Measurements from ENCODE around the gene CHPF2.
A peak's percentile ranks its signal among the peaks of the same experiment; 100 is the strongest.

Gene CHPF2, protein sequence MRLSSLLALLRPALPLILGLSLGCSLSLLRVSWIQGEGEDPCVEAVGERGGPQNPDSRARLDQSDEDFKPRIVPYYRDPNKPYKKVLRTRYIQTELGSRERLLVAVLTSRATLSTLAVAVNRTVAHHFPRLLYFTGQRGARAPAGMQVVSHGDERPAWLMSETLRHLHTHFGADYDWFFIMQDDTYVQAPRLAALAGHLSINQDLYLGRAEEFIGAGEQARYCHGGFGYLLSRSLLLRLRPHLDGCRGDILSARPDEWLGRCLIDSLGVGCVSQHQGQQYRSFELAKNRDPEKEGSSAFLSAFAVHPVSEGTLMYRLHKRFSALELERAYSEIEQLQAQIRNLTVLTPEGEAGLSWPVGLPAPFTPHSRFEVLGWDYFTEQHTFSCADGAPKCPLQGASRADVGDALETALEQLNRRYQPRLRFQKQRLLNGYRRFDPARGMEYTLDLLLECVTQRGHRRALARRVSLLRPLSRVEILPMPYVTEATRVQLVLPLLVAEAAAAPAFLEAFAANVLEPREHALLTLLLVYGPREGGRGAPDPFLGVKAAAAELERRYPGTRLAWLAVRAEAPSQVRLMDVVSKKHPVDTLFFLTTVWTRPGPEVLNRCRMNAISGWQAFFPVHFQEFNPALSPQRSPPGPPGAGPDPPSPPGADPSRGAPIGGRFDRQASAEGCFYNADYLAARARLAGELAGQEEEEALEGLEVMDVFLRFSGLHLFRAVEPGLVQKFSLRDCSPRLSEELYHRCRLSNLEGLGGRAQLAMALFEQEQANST

DNA sequence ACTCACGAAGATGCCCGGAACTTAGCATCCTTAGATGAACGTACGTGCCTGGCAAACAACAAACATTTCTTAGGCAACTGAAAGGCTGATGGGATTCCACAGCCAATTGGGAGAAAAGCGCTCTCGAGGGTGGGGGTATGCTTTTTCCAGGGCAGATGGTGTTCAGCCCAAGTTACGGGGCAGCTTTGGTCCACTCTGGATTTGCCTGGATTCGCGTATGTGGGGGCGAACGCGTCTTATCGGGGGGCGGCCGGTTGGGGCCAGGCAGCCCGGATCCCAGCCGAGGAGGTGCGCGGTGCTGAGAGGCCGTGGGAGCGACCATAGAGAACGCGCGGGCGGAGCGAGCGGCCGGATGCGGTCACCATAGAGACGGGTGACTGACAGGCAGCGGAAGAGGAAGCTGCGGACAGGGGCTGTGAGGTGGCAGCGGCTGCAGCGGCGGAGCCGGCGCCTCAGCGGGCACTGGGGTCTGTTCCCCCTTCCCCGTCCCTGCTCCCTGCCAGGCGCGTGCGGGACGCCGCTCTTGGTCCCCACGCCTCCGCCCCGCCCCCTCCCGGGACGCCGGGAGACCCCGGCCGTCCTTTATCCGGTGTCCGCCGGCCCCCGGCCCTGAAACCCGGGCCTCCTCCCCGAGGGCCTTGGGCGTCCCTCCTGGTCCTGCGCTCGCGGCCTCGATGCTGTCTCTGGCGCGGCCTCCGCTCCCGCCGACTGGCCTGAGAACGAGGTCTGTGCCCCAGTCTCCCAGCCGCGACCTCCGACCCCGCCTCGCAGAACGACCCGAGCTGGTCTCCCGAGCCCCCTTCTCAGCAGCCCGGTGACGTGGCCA, at the start of gene CHPF2:
Gene CHPF2 (plus strand): TSS at position 393 of the 826 bp plus-strand sequence. CDS start 1,529 bp downstream, outside the sequence.
- peak; percentile 95 for DNase-seq

DNA sequence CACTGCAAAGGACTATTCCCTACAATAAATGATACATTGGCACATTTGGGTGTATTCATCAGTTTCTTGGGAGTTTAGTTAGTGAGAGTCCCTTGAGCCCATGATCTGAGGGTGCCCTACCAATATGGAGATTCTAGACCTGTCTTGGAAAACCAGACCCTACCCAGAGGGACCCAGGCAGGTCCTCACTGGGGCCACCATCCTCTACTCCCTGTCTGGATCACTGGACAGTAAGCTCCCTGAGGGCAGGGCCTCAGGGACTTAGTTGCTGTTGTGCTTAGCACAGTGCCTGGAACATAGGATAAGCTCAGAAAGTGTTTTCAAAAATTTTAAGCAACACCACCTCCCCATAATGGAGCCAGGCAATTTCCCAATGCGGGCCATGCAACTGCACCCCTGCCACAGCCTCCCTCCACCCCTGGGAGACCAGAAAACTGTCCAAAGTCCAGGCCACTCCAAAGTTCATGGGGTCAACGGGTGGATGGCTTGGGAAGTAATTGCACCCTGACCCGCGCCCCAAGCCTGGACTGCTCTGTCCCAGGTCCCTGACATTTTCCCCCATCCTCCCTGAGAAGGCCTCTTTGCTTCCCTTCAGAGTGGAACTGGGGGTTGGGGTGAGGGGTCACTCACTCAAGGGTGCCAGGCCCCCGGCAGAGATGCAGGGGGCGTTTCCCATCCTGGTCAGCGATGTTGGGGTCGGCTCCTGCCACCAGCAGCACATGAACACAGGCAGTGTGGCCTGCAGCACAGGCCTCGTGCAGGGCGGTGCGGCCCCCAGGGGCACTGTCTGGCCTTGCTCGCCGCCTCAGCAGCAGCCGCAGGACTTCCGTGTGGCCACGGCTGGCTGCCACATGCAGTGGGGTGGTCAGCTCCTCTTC, 46.3 kb upstream of the CHPF2 start:
- no peak for DNase-seq

DNA sequence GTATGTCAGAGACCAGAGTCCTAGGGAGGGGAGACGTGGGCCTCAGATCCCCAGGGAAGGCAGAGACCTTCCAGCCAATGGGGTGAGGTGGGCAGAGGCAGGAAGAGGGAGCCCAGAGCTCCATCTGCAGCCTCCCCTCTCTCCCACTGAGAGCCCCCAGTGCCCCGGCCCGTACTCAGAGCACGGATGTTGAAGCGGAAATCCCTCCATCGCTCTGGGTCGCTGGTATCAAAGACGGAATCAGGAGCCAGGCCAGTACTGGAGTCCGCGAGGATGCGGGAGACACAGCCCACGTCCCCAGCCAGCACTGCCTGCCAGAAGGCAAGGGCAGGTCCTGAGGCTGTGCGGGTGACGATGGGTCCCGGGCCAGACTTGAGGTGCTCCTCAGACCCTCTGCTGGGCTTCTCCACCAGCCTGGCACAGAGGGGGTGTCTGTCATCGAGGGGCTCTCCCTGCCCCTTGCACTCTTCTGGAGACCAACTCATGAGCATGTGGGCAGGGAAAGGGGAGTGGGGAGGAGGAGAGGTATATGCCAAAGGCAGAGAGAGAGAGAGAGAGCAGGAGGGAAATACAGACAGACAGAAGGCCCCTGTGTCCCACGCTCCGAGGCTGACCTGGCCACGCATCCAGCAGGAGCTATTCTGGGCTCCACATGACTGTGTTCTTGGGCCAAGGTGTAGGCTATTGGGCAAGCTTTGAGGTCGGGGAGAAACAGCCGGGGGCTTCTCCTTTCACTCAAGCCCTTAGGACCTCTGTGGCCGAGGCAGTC, 45.5 kb upstream of the CHPF2 start, which contains the start of gene ASB10:
Gene ASB10 (minus strand): TSS at position 611 of the 769 bp plus-strand sequence. CDS start 120 bp downstream, at position 491.
- DNase-seq, result no peak

DNA sequence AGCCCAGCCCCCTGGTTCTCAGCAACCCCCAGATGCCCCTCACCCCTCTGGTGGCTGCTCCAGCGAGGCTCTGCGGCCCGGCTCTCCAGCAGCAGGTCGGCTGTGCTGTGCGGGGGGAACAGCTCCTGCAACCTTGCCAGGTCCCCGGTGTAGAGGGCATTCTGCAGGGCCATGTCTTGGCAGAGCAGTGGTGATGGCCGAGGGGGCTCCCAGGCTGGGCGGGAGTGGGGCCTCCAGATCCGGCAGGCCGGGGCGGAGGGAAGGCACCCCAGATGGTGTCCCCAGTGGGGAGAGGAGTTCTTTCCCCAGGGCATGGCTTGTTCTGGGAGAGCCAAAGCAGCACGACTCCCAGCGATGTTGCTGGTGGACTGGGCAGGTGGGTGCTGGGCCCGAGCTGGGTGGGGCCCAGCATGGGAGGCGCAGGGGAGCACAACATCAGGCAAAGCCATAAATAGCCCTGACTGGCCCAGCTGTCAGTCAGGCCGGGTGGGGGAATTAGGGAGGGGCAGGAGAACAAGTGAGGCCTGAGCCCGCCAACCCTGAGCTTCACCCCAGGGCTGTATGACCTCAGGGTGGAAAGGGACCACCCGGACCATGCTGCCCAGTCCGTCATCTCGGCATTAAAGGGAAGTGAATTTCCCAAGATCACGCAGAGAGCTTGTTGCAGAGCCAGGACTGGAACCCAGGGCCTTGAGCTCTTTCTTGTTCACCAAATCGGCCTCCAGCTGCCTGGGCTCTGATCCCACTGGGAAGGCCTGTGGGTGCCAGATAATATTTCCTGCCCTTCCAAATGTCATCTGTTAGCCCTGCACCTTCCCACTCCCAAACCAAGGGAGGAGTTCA, 44.7 kb upstream of the CHPF2 start:
- DNase-seq, result no peak

DNA sequence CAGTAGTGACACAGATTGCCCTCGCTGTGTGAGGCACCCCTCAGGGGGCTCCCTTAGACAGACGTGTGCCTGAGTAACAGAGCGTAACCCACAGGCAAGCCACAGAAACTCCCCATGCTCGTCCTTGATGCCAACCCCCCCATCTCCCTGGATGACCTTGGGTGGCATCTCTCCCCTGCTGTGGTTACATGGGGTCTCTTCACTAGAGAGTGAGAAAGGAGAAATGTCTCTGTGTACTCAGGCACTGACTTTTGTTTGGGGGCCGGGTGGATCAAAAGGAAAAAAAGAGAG, 44.1 kb upstream of the CHPF2 start:
- DNase-seq, result no peak

DNA sequence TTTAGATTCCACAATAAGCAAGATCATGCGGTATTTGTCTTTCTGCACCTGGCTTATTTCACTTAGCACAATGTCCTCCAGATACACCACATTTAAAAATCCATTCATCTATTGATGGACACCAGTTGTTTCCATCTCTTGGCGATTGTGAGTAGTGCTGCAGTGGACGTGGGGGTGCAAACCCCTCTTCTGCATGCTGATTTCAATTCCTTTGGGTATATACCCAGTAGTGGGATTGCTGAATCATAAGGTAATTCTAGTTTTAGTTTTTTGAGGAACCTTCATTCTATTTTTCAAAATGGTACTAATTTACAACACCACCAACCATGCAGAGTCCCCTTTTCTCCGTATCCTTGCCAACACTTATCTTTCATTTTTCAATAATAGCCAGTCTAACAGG, 43.2 kb upstream of the CHPF2 start:
- DNase-seq, result no peak

DNA sequence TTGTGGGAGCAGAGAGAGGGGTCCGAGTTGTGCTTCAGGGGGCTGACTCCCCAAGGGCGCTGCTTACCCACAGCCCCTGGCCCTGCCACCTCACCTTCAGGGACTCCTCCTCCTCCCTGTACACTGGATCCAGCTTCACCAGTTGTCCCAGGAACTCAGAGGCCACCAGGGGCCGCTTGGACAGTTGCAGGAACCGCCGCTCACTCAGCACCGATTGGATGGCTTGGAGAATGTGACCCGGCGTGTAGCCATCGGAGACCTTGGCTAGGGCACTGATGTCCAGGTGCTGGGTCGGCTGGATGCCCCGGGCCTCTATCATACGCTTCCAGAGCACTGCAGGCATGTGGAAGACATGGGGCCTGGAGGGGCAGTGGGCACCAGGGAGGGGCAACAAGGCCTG, 40.7 kb upstream of the CHPF2 start:
- DNase-seq, result no peak

DNA sequence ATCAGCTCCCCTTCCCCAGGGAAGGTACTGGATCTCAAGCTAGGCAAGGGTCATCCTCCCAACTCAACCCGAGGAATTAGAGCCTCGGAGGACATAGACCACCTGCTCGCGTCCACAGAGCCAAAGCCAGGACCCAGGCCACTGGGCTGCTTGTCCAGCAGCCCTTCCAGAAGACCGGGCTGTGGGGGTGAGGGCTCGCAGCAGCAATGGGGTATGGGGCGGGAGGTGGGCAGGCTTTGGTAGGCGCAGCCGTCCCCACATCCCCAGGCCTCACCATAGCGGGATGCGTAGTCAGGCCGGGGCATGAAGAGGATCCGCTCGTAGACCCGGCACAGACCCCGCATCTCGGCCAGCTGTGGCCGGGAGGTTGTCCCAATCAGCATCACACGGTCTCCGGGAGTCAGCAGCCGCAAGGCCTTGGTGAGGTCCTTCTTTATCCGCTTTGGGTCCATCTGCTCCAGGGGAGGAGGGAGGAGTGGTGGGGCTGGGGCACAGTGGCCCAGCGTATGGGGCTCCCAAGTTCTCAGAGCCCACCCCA, 40.2 kb upstream of the CHPF2 start:
- no peak for DNase-seq

DNA sequence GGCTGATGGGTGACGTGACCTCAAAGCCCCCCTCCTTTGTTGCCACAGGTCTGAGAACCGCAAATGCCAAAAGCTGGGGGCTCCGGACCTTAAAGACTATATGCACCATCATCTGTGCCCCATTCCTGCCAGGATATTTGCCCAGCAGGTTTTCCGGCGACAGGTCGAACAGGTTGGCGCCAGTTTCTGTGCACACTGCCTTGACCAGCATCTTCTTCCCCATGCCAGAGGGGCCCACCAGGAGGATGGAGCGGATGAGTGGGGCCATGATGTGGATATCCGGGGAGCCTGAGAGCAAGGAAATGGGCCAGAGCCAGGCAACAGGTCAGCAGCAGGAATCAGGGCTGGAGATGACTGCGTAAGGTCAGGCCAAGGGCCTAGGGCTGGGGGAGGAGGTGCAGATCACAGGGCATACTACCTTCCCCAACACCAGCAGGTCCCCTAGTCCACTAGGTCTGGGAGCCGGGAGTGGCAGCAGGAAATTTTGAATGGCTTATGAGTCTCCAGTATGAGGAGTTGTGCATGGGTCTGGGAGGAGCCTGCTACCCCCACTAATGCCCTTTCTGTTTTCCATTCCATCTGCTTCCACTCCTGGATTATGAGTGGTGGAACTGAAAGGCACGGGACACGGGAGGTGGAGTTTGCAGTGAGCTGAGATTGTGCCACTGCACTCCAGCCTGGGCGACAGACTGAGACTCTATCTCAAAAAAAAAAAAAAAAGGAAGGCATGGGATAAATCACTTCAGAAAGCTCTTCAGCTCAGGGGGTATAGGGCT, 38.9 kb upstream of the CHPF2 start:
- DNase-seq, result no peak

DNA sequence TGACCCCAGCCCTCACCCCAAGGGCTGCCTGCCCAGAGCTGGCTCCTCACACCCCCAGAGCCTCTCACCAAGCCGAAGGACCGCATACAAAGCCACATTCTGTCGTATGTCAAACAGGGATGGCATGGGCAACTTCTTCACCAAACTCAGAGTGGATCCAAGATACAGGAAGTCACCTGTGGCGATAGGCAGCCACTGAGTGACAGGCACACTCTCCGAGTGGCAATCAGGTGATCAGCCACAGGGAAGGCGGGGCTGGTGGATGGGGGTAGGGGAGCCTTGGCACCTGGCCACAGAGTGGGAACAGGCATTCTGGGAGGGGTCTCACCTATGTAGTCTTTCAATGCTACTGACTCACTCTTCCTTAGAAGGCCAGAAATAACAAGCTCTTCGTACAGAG, 38.1 kb upstream of the CHPF2 start:
- DNase-seq, result no peak

DNA sequence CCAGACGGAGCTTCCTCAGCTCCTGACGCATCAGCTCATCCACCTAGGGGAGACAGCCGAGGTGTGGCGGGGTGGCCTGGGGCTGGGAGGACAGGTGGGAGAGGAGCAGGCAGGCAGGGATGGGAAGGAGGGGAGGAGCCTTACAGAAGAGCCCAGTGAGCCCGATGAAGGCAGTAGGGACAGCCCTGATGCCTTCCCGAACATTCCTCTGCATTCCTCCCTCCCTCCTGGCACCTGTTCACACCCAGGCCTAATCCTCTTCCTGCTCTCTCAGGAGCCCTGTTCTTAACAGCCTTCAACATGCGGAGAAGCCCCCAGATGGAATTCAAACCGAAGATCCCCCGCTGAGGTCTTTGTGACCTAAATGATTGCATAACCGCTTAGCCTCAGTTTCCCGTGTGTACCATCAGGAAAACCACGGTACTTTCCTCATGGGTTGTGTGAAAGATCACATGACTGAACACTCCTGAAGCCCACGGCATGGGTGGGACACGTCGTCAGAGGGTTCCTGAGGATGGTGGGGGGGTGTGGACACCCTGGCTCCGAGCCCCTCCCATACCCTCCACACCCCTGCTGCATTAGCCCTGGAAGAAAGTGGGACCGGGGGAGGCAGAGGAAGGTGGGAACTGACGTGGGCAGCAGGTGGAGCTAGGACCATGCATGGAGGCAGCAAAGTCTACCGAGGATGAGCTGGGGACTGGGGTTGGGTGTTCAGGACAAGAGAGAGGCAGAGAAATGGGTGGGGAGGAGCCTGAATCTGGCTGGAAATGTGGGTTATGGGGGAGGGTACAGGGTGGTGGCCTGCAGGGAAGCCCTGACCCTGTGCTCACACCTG, 36.5 kb upstream of the CHPF2 start:
- DNase-seq, result no peak

DNA sequence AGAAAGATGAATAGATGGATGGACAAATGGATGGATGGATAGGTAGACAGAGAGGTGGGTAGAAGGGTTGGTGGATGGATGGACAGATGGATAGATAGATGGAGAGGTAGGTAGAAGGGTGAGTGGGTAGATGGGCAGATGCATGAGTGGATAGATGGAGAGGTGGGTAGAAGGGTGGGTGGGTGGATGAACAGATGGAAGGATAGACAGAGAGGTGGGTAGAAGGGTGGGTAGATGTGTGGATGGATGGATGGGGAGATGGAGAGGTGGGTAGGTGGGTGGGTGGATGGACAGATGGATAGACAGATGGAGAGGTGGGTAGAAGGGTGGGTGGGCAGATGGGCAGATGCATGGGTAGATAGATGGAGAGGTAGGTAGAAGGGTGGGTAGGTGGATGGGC, 34.4 kb upstream of the CHPF2 start:
- no peak for DNase-seq

DNA sequence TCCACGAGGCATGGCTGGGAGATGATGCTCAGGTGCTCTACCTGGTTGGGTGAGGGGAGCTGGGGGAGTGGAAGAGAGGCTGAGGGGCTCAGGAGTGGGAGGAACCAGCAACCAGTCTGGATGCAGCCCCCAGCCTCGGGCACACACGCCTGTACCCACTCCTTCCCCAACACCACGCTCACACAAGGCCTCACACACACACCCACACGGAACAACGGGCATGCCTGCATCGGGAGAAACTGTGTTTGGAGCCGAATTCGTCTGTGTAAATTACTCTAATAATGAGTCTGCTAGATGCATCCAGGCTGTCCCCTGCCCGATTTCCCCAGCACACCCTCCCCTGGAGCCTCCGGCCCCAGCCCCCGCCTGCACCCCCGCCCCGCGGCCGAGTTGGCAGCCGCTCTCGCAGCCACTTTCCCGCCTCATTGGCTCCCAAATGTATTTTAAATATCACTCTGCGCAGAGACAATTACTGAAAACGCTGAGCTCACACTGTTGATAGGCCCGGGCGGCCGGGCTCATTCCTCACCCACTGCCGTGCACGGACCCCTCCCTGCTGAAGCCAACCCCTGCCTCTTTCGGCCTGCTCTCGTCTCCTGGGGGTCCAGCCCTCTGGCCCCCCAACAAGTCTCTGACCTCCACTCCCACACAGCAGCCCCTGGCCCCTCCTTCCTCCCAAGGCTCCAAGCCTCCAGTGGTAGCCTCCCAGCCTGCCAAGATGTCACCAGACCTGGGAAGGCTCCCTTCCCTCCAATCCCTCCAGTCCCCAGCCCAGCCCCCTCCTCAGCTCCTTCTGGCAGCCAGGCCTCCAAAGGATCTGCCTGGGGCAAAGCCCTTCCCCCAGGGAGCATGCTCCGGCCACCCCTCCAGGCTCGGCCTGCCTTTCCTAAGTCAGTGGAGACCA, 33.1 kb upstream of the CHPF2 start:
- DNase-seq, result no peak

DNA sequence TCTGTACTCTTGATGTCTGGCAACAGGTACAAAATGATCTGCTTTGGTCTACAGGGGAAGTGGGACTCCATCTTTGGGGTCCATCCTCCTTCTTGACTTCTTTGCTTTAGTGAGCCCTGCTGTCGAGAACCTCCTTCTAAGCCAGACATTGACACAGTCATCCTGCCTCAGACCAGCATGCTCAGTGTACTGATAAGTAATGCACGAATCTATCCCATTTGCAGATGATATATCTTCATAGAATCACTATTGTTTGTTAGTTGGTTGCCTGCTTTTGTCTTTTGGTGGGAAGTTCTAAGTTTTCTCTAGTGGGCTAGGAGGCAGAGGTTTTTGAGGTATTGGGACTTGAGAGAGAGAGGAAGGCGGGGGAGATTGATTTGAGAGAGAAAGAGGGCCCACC, 30.9 kb upstream of the CHPF2 start:
- no peak for DNase-seq

DNA sequence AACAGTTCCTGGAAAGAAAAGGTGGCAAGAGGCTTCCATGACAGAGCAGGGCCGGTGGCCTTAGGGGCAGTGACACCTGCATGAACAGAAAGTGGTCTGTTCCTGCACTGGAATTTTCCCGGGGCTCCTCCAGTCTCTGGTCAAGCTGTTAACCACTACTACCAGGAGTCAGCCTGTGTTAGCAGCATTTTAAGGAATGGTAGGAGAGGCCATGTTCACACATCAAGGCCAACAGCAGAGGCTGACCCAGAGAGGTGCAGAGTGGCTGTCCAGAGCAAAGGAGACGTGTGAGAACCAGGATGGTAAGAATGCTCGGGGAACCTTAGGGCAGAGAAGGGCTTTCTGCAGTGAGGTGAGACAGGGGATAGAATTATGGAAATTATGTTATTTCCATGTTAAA, 30.5 kb upstream of the CHPF2 start:
- DNase-seq, result no peak

DNA sequence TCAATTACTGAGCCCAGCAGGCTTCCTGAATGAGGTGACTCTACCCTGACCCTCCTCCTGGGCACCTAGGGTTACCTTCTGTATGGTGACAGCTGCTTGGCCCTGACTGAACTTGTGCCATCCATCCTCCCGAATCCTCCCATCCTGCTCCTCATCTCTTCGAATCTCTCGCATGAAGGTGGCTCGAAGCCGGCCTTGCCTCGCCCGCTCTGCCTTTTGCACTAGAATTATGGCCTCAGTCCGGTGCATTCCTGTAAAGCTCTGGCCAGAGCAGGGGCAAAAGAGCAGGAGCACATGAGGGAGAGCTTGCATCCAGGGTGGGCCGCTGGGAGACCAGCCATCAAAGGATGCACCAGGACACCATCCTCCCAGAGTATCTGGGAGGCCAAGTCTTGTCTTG, 29.4 kb upstream of the CHPF2 start:
- DNase-seq, result no peak

DNA sequence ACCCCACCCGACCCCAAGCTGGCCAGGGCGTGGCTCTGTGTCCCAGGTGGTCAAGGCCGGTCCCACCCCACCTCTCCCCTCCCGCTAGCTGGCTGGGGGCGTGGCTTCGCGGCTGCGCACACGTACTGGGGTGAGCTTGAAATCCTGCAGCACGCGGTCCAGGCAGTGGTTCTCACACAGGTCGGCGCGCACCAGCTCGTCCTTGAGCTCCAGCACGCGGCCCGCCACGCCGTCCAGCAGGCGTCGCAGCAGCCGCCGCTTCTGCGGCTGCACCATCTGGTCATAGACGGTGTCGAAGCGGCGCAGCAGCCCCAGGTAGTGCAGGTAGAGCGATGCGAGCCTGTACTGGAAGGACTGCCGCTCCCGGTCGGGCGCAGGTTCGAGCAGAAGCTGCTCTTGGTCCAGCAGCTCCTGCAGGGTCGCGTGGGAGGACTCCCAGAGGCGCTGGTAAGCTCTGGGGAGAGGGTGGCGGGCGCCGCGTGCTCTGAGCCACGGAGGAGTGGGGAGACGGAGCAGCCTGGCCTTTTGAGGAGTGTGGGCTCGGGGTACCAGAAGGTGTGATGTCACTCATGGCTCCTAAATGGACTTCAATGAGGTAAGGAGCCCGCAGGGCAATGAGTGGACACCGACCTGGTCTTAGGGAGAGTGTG, 27.8 kb upstream of the CHPF2 start:
- no peak for DNase-seq

Data from 8988T (cell line).